ENCODE measurements around the gene NRXN3. TPM values are rescaled to one million over a fixed set of nuclear protein-coding genes. Genes with fewer than 3 reads are reported as not detected.

Gene NRXN3
- total and polyA plus RNA-seq, 2 donors (not counting 1 experiment from before 2014, with no cell fraction given), result 0.83 to 34.6 TPM

DNA sequence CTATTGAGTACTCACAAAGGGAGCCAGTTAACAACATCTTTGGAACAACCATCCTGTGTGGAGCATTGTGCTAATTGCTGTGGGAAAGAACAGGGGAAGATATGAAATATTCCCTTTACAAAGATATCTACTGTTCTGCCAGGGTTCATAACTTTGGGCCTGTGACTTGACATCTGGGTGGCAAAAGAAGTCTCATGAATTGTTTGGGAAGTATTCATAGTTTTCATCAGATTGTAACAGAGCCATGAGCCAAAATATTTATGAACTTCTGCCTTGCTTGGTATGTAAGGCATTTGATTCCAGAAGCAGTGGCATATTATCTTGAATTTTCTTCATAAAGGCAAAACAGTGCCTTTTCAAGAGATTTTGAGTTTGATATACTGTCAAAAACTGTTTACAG, 1224.9 kb downstream of the NRXN3 start:
- TF ChIP-seq EZH2 (IDR thresholded peaks at IDR 0.05; ENCODE audit: low read length, missing control alignments), result no peak
- DNase-seq (ENCODE audit: low read depth in 2 of 2), result peak; percentile 14 to 73
- no peak overlapping the region for H2AFZ ChIP-seq (ENCODE audit: low read length)
- H3K4me3 ChIP-seq (replicated peaks in 1 of 4; ENCODE audit: control extremely low read depth in 1 of 4, insufficient read depth in 1 of 4, low read depth in 3 of 4, low read length in 4 of 4), result no peak overlapping the region
- H3K4me1 ChIP-seq (ENCODE audit: control insufficient read depth, extremely low read depth, insufficient read depth, low read length), result no peaks in the 10 kb centered on the region
- H3K27me3 ChIP-seq (ENCODE audit: control insufficient read depth, insufficient read depth, low read length), result no peaks in the 10 kb centered on the region
- no peak overlapping the region for H3K9ac ChIP-seq (ENCODE audit: insufficient read depth, low read length)
- H3K79me2 ChIP-seq (ENCODE audit: control insufficient read depth, insufficient read depth, low read length), result no peaks in the 10 kb centered on the region
- H3K4me2 ChIP-seq (ENCODE audit: extremely low read depth, insufficient read depth, low read length), result no peak overlapping the region
- H3K36me3 ChIP-seq (ENCODE audit: control insufficient read depth, insufficient read depth, low read length), result no peaks in the 10 kb centered on the region
- H3K27ac ChIP-seq (ENCODE audit: insufficient read depth, low read length), result no peak overlapping the region
- no peaks in the 10 kb centered on the region for H3K9me3 ChIP-seq (ENCODE audit: control insufficient read depth, insufficient read depth, low read depth, low read length)
- no peaks in the 10 kb centered on the region for H4K20me1 ChIP-seq (ENCODE audit: control insufficient read depth, extremely low read depth, insufficient read depth, low read length)

DNA sequence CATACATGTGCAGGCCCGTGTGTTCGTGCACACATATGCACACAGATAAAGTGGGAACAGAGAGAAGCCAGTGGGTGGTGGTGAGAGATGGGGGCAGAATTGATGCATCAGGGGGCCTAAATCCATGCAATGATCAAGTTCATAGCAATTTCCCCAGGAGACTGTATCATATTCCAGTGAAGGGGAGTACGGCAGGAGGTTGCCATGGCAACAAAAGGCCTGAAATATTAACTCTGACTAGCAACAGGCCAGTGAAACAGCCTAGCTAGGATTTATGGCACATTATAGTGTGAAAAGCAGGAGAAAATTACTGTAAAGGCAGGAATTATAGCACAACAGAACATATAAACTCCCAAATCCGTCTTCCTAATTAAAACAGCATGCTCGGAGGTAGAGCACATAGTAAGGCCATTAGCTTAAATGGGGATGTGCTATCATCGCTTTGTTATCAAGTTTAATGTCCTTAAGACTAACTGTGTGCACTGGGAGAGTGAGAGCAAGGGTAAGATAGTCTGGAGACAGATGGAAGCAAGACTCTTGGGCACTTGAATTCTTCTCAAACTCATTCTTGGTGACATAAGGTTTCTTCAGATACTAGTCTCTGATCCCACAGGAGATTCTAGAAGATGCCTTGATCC, 1234.8 kb downstream of the NRXN3 start:
- Histone ChIP-seq H3K27me3 (ENCODE audit: control insufficient read depth, insufficient read depth, low read length) (no peaks in the 10 kb centered on the region), H3K79me2 (ENCODE audit: control insufficient read depth, insufficient read depth, low read length) (no peaks in the 10 kb centered on the region), H3K4me3 (replicated peaks in 1 of 4; ENCODE audit: control extremely low read depth in 1 of 4, insufficient read depth in 1 of 4, low read depth in 3 of 4, low read length in 4 of 4) (no peak overlapping the region), H3K4me2 (ENCODE audit: extremely low read depth, insufficient read depth, low read length) (no peak overlapping the region), H4K20me1 (ENCODE audit: control insufficient read depth, extremely low read depth, insufficient read depth, low read length) (no peaks in the 10 kb centered on the region), H3K36me3 (ENCODE audit: control insufficient read depth, insufficient read depth, low read length) (no peaks in the 10 kb centered on the region), H3K9me3 (ENCODE audit: control insufficient read depth, insufficient read depth, low read depth, low read length) (no peaks in the 10 kb centered on the region), H3K4me1 (ENCODE audit: control insufficient read depth, extremely low read depth, insufficient read depth, low read length) (no peaks in the 10 kb centered on the region), H3K27ac (ENCODE audit: insufficient read depth, low read length) (no peak overlapping the region), H3K9ac (ENCODE audit: insufficient read depth, low read length) (no peak overlapping the region), H2AFZ (ENCODE audit: low read length) (no peak overlapping the region)
- DNase-seq (ENCODE audit: low read depth in 2 of 2), result peak in 1 of 2 donors; percentile 11
- TF ChIP-seq, protein P1, sequence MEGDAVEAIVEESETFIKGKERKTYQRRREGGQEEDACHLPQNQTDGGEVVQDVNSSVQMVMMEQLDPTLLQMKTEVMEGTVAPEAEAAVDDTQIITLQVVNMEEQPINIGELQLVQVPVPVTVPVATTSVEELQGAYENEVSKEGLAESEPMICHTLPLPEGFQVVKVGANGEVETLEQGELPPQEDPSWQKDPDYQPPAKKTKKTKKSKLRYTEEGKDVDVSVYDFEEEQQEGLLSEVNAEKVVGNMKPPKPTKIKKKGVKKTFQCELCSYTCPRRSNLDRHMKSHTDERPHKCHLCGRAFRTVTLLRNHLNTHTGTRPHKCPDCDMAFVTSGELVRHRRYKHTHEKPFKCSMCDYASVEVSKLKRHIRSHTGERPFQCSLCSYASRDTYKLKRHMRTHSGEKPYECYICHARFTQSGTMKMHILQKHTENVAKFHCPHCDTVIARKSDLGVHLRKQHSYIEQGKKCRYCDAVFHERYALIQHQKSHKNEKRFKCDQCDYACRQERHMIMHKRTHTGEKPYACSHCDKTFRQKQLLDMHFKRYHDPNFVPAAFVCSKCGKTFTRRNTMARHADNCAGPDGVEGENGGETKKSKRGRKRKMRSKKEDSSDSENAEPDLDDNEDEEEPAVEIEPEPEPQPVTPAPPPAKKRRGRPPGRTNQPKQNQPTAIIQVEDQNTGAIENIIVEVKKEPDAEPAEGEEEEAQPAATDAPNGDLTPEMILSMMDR (conservative IDR thresholded peaks at IDR 0.05 in 1 of 2, IDR thresholded peaks at IDR 0.05 in 1 of 2; ENCODE audit: low read depth in 1 of 2, low read length in 2 of 2), result no peak
- no peak for TF ChIP-seq EZH2 (IDR thresholded peaks at IDR 0.05; ENCODE audit: low read length, missing control alignments)

DNA sequence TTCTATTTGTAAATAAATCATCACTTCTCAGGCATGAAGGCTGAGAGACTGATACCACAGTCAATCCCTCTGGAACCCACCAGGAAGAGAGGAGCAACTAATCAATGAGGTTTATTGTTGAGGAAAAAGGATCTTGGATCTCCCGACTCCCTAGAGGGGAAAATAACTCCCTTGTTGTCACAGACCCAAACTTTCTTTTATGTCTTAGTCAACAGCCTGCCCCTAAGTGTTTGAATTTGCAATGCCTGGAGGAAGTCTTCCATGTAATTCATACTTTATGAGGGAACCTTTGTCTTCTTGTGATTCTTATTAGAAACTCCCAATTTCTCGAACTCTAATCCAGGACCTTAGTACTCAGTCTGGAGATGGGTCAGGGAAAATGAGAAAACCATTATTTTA, 1235.3 kb downstream of the NRXN3 start:
- Histone ChIP-seq H3K4me1 (ENCODE audit: control insufficient read depth, extremely low read depth, insufficient read depth, low read length) (no peaks in the 10 kb centered on the region), H3K9ac (ENCODE audit: insufficient read depth, low read length) (no peak overlapping the region), H2AFZ (ENCODE audit: low read length) (no peak overlapping the region), H3K4me2 (ENCODE audit: extremely low read depth, insufficient read depth, low read length) (no peak overlapping the region), H3K4me3 (replicated peaks in 1 of 4; ENCODE audit: control extremely low read depth in 1 of 4, insufficient read depth in 1 of 4, low read depth in 3 of 4, low read length in 4 of 4) (no peak overlapping the region), H3K36me3 (ENCODE audit: control insufficient read depth, insufficient read depth, low read length) (no peaks in the 10 kb centered on the region), H3K9me3 (ENCODE audit: control insufficient read depth, insufficient read depth, low read depth, low read length) (no peaks in the 10 kb centered on the region), H3K27me3 (ENCODE audit: control insufficient read depth, insufficient read depth, low read length) (no peaks in the 10 kb centered on the region), H4K20me1 (ENCODE audit: control insufficient read depth, extremely low read depth, insufficient read depth, low read length) (no peaks in the 10 kb centered on the region), H3K79me2 (ENCODE audit: control insufficient read depth, insufficient read depth, low read length) (no peaks in the 10 kb centered on the region), H3K27ac (ENCODE audit: insufficient read depth, low read length) (no peak overlapping the region)
- DNase-seq (ENCODE audit: low read depth in 2 of 2), result no peak
- TF ChIP-seq, protein P1 (conservative IDR thresholded peaks at IDR 0.05 in 1 of 2, IDR thresholded peaks at IDR 0.05 in 1 of 2; ENCODE audit: low read depth in 1 of 2, low read length in 2 of 2), result no peak
- TF ChIP-seq EZH2 (IDR thresholded peaks at IDR 0.05; ENCODE audit: low read length, missing control alignments), result no peak

Data from fibroblast of lung (primary cell).